TTC549 (cell line): ENCODE data around the gene SIPA1L2.
A peak's percentile ranks its signal among the peaks of the same experiment; 100 is the strongest.

Source experiments
- FAIRE-seq: peaks from 2 replicates; lab custom pipeline; 2012; peaks lifted over from hg19 to GRCh38; lab: Jason Lieb, UNC

SIPA1L2 gene

GRCh38 chr1:232630047-232630893 lies at the start of gene SIPA1L2:
Gene SIPA1L2 (minus strand): TSS chr1:232630133. CDS start chr1:232515339, 114,794 bp downstream.
- FAIRE-seq, result no peak

DNA sequence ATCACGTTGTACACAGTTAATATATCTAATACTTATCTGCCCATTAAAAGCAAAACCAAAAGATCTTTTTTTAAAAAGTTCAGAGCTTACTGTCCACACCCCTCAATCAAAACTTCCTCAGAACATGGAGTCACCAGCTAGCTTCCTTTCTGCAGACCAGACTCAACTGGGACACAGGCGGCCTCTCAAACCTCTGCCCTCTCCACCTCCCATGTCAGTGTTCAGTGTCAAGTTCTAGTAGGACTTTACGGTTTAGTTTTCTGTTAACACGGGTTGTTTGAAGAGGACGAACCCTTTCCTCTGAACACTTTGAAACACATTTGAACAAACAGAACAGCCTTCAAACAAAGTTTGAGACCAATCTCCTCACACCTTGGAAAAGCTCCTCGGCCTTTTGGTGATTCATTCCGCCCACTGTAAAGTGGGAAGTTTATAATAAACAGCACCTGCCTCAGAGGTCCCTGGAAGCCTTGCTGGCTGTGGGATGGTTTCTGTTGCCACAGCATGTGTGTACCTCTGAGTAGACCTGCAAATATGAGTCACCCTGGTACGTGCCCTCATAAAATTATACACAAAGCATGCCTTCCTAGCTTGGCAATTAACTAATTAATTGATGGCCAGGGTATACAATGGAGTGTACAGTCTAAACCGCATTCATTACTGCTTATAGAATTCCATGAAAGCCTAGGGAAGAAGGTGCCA lies 48.4 kb upstream of the SIPA1L2 start:
- FAIRE-seq, result no peak

GRCh38 chr1:232676307-232676706 lies 46.4 kb upstream of the SIPA1L2 start:
- FAIRE-seq, result no peak

DNA sequence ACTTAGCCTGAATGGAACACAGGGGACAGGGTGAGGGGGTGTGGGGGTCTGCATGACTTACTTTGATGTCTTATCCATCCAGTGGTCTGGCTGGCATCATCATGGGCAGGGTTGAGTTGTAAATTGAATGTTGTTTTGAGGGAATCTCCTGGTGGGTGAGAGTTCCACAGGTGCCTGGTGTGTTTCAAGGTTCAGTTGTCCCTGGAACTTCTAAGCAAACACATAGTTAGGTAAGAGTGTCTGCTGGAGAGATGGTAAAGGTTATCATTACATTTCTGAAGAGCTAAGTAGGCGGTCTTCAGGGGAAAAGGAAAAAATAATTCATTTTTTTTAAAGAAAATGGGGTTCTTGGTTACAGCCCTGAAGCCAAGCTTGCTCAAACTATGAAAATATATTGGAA lies 46.0 kb upstream of the SIPA1L2 start:
- FAIRE-seq, result no peak

- no peak for FAIRE-seq
These were observed 45.3 kb upstream of the SIPA1L2 start for GRCh38 chr1:232675260-232675659.

DNA sequence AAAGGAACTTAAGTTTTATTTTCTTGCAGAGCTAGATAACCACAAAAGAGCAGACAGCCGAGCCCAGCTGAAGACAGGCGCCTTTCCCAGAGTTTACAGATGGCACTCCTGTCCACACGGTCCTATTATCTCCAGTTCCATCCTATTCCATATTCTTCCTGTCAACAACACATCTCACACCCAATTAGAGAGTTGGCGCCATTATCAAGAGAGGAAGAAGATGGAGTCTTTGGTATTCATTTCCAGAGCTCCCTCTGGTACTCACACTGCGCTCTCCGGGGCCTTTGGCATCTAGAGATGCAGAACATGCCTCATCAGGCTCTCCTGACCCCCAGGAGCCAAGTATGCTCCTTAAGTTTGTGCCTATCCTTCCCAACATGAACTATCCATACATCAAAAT lies 43.3 kb upstream of the SIPA1L2 start:
- FAIRE-seq, result no peak

DNA sequence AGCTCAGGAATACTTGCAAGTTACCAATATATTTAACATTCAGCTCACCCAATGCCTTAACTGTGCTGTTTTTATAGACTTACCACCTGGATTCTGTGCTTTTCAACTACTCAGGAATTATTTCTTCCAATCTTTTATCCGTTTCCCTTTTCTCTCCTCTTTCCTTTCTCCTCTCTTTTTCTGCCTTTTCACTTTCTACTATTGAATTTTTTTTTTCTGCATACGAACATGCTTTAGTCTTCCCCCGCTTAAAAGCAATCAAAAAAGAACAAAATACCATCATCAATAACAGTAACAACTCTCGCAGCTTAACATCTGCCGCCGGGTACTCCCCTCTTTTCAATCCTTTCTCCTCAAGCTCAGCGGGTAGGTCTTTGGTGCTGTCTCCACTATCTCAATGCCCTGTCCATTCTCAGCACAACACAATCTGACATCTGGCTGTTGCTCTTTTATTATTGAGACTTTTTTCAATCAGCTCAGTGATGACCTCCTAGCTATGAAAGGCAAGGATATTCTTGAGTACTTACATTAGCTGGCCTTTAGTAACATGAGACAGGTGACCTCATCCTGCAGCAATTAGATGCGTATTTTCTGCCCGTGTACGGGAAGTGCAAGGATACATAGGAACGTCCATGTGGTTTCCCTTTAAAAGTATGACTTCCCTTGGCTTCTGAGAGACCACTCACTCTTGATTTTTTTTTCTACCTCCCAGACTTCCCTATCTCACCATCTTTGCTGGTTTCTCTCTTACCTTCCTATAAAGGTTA lies 40.2 kb upstream of the SIPA1L2 start:
- FAIRE-seq, result no peak

DNA sequence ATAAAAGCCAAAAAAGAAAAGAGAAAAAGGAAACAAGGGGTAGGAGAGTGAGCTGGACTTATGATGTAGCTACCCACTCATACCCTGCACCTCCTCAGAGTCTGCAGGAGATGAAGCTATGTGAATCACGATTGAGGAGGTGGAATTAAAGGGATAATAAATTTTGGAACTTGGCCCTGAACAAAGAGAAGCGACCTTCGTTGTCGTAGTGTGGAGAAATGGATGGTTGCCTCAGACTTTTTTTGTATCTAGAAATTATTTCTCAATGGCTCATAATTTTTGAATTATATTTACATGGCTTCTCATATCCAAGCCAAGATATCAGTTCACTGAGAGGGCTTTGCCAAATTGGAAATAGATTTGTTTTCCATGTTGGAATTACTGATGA lies 37.8 kb upstream of the SIPA1L2 start:
- no peak for FAIRE-seq

GRCh38 chr1:232667094-232667777 lies 37.3 kb upstream of the SIPA1L2 start:
- no peak for FAIRE-seq

DNA sequence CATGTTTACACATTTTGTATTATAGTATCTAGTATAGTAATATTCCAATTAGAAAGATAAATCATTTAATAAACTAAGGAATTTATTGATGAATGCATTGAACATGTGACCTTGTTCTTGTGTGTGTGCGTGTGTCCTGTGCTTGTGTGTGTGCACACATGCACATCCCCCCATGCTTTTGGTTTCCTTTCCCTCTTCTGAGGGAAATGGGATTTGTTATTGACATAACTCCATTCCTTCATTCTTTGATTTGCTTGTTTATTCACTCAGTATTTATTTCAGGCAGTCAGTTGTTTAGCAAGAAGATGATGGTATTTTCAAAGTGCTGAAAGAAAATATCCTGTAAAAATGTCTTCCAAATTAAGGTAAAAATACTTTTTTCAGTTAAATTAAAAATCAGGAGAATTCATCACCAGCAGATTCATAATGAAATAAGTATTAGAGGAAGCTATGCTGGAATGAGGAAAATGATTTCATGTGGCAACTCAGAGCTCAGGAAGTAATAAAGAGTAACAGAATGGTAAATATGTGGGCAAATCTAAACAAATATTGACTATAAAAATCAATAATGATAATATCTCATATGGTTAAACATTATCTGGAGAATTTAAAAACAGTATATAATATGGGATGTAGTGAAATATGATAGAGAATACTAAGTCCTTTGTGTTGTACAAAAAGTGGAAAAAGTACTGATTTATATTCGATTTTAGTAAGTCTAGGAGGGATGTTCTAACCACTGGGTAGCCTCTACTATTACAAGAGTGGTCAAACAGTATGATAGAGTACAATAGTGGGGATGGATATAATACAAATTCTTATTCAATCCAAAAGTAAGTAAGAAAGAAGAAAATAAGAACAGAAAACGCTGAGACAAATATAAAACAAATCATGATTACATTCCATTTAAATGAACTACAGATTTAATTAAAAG lies 35.2 kb upstream of the SIPA1L2 start:
- peak; percentile 61 for FAIRE-seq

- FAIRE-seq, result no peak
These were observed 33.0 kb upstream of the SIPA1L2 start for GRCh38 chr1:232662910-232663309.

GRCh38 chr1:232658386-232658785 lies 28.5 kb upstream of the SIPA1L2 start:
- FAIRE-seq, result no peak

GRCh38 chr1:232657426-232658005 lies 27.6 kb upstream of the SIPA1L2 start:
- no peak for FAIRE-seq

DNA sequence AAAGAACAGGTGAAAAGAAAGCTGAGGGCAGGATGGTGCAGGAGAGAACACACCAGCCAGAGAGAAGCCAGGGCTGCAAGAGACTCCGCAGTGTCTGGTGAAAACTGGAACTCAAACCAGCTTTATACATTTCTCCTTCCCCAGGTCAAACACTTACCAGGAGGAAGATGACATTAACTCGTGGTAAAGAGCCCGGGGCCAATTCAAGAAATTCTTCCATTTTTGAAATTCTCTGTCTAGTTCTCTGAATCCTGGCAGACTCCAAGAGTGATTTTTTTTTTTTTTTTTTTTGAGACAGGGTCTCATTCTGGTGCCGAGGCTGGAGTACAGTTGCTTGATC lies 25.8 kb upstream of the SIPA1L2 start:
- no peak for FAIRE-seq

- no peak for FAIRE-seq
These were observed 25.3 kb upstream of the SIPA1L2 start for GRCh38 chr1:232655028-232655745.

GRCh38 chr1:232653789-232654188 lies 23.9 kb upstream of the SIPA1L2 start:
- no peak for FAIRE-seq

DNA sequence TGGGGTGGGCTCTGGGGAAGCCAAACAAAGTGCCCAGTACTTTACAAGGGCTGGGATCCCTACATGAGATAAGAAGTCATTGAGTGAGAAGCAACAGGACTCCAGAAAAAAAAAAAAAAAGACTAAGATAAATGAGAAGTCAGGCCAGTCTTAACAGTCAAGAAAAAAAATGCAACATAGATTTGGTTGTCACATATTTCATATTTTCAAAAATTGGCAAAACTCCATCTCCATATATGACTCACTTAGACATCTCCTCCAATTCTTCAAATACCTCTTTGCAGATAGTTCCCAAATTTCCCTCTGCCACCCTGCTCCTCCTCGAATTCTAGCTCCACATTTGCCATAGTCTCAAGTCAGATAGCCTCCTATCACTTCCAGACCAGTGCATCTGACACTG lies 20.9 kb upstream of the SIPA1L2 start:
- no peak for FAIRE-seq

- no peak for FAIRE-seq
These were observed 20.5 kb upstream of the SIPA1L2 start for GRCh38 chr1:232650418-232650817.

DNA sequence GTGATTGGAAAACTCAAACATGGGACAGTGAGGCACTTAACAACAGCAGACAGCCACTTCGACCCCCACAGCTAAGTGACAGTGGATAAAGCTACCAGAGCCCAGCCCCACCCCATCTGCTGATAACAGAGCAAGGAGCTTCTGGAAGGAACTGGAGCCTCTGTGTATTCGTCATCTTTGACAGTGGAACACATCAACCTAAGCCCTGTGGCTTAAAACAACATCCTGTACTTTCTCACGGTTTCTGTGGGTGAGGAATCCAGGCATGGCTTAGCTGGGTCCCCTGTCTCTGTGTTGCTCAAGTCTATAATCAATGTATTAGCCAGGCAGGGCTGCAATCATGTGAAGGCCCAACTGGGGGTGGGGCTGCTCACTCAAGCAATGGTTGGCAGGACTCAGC lies 18.4 kb upstream of the SIPA1L2 start:
- no peak for FAIRE-seq

DNA sequence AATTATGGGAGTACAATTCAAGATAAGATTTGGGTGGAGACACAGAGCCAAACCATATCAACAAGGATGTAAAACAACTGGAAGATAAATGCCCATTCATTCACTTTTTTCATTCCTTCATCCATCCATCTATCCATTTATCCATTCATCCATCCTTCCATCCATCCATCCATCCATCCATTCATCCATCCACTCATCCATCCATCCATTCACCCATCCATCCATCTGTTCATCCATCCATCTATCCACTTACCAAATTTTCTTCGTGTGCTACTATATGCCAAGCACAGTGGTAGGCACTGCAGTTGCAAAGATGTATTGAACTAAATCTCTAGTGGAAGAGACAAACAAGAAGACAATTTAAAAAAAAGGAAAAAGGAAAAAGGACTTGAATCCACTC lies 14.3 kb upstream of the SIPA1L2 start:
- FAIRE-seq, result no peak
